IMR-90 (cell line): Measurements from ENCODE around the gene TRIM44. TPM values are rescaled to one million over a fixed set of nuclear protein-coding genes. Genes with fewer than 3 reads are reported as not detected.

Experiments used
- ATAC-seq: fragments of 200-7000 bp; cut with Tn5 transposase; 2 replicates; pipeline ENCODE4 v1.9.1; 2020; ENCODE audit warnings: low read depth, mild to moderate bottlenecking, moderate library complexity
- BruUV-seq: library from RNA; stranded (reverse); fragments of 400-500 nt; replicated peaks from 2 replicates; lab custom pipeline; 2021; lab: Mats Ljungman, UMichigan
- CTCF ChIA-PET: fragments of 300-600 bp; formaldehyde crosslinking; extraction: SDS; loops from one replicate; lab custom pipeline; 2021; ENCODE audit warnings: antibody characterized with exemption; lab: Yijun Ruan, JAX
- POLR2A ChIA-PET: fragments of 300-600 bp; sonication (Branson Sonifier 250); formaldehyde crosslinking; loops from one replicate; lab custom pipeline; 2022; ENCODE audit warnings: antibody characterized with exemption; ENCODE audit not compliant: unreplicated experiment; lab: Charles Lee
- DNase-seq: peaks from one replicate; pipeline ENCODE4 v3.0.0; 2013
- H2AFZ ChIP-seq: replicated peaks from 2 replicates; pipeline ENCODE3; 2013; ENCODE audit warnings: low read length, mild to moderate bottlenecking; ENCODE audit not compliant: poor library complexity
- H2AK5ac ChIP-seq: 2 replicates; pipeline ENCODE4 v1.6.1; 2013; ENCODE audit warnings: low read depth, low read length, inconsistent platforms
- H2AK9ac ChIP-seq: replicated peaks from 2 replicates; pipeline ENCODE3; 2013; ENCODE audit warnings: mild to moderate bottlenecking, low read depth, low read length, moderate library complexity; ENCODE audit not compliant: poor library complexity
- H2BK120ac ChIP-seq: 2 replicates; pipeline ENCODE4 v1.6.1; 2013; ENCODE audit warnings: low read depth, low read length, inconsistent platforms
- H2BK15ac ChIP-seq: 3 replicates; pipeline ENCODE4 v1.6.1; 2013; ENCODE audit warnings: low read depth, low read length, inconsistent platforms
- H2BK20ac ChIP-seq: 2 replicates; pipeline ENCODE4 v1.6.1; 2013; ENCODE audit warnings: low read depth, mild to moderate bottlenecking, inconsistent platforms, low read length, moderate library complexity
- H2BK5ac ChIP-seq: 2 replicates; pipeline ENCODE4 v1.6.1; 2013; ENCODE audit warnings: mild to moderate bottlenecking, low read depth, low read length, inconsistent platforms; ENCODE audit not compliant: poor library complexity, severe bottlenecking
- H3K14ac ChIP-seq: replicated peaks from 2 replicates; pipeline ENCODE4 v1.6.1; 2013; ENCODE audit warnings: low read depth, low read length, inconsistent platforms
- H3K18ac ChIP-seq: 2 replicates; pipeline ENCODE4 v1.6.1; 2013; ENCODE audit warnings: low read depth, low read length, control low read depth
- H3K23ac ChIP-seq: 2 replicates; pipeline ENCODE4 v1.6.1; 2013; ENCODE audit warnings: low read depth, low read length, inconsistent platforms
- H3K27ac ChIP-seq: 2 replicates; pipeline ENCODE4 v1.5.1; 2013; ENCODE audit warnings: mild to moderate bottlenecking, control low read depth, low read length; ENCODE audit not compliant: insufficient read depth
- H3K27me3 ChIP-seq: 2 replicates; pipeline ENCODE4 v1.6.1; 2013; ENCODE audit warnings: low read length; ENCODE audit not compliant: control insufficient read depth, insufficient read depth
- H3K36me3 ChIP-seq: 2 replicates; pipeline ENCODE4 v1.6.1; 2013; ENCODE audit warnings: low read length, mixed read lengths; ENCODE audit not compliant: control insufficient read depth, insufficient read depth
- H3K4ac ChIP-seq: 2 replicates; pipeline ENCODE4 v1.6.1; 2013; ENCODE audit warnings: low read depth, low read length, inconsistent platforms
- H3K4me1 ChIP-seq: 2 replicates; pipeline ENCODE4 v1.6.1; 2013; ENCODE audit warnings: low read length, mixed read lengths; ENCODE audit not compliant: control insufficient read depth, insufficient read depth
- H3K4me2 ChIP-seq: 2 replicates; pipeline ENCODE4 v1.6.1; 2013; ENCODE audit warnings: low read depth, mild to moderate bottlenecking, control low read depth, low read length, moderate library complexity
- H3K4me3 ChIP-seq: 2 replicates; pipeline ENCODE4 v1.5.1; 2013; ENCODE audit warnings: low read depth, mild to moderate bottlenecking, control low read depth, low read length, moderate library complexity; ENCODE audit not compliant: insufficient read depth
- H3K56ac ChIP-seq: 2 replicates; pipeline ENCODE4 v1.6.1; 2013; ENCODE audit warnings: low read length, inconsistent platforms; ENCODE audit not compliant: insufficient read depth; ENCODE audit errors: extremely low read depth
- H3K79me1 ChIP-seq, 2 experiments: 2 replicates each; pipeline ENCODE4 v1.6.1; 2013; ENCODE audit warnings: low read length in 2 of 2, inconsistent platforms in 1 of 2, low read depth in 1 of 2
- H3K9ac ChIP-seq: 2 replicates; pipeline ENCODE4 v1.6.1; 2013; ENCODE audit warnings: low read depth, low read length, control low read depth
- H3K9me1 ChIP-seq: 2 replicates; pipeline ENCODE4 v1.6.1; 2013; ENCODE audit warnings: low read length, inconsistent platforms; ENCODE audit not compliant: insufficient read depth
- H3K9me3 ChIP-seq: 2 replicates; pipeline ENCODE4 v1.6.1; 2013; ENCODE audit warnings: low read length; ENCODE audit not compliant: control insufficient read depth, insufficient read depth
- H4K20me1 ChIP-seq: 2 replicates; pipeline ENCODE4 v1.6.1; 2013; ENCODE audit warnings: low read length, inconsistent platforms; ENCODE audit not compliant: insufficient read depth
- H4K5ac ChIP-seq: 2 replicates; pipeline ENCODE4 v1.6.1; 2013; ENCODE audit warnings: mild to moderate bottlenecking, low read depth, low read length, control low read depth
- H4K8ac ChIP-seq, 2 experiments: 2 replicates each; pipeline ENCODE4 v1.6.1; 2013; ENCODE audit warnings: low read depth in 2 of 2, low read length in 2 of 2, control low read depth in 1 of 2, inconsistent platforms in 1 of 2
- H4K91ac ChIP-seq: 2 replicates; pipeline ENCODE4 v1.6.1; 2013; ENCODE audit warnings: low read depth, low read length, inconsistent platforms; ENCODE audit not compliant: insufficient read depth
- CEBPB ChIP-seq: IDR thresholded peaks from 2 replicates; pipeline ENCODE4 v1.6.1; 2012; ENCODE audit warnings: low read depth, low read length, improper control_type of control experiment
- FOS ChIP-seq: fragments of 150-350 bp; IDR thresholded peaks from 2 replicates; pipeline ENCODE4 v1.6.1; 2016; ENCODE audit warnings: low read depth, low read length
- MAFK ChIP-seq: IDR thresholded peaks from 2 replicates; pipeline ENCODE4 v1.6.1; 2012; ENCODE audit warnings: low read depth, low read length, improper control_type of control experiment
- USF2 ChIP-seq: fragments of 150-350 bp; IDR thresholded peaks from 2 replicates; pipeline ENCODE4 v1.6.1; 2017; ENCODE audit warnings: mild to moderate bottlenecking, antibody characterized with exemption, low read length, low read depth
- WGBS, 2 experiments: methylation state at CpG; one replicate each; pipeline versions ENCODE4 v1.1.5 to v1.1.7; 2013; ENCODE audit warnings: missing lambda C conversion rate in 2 of 2; ENCODE audit not compliant: insufficient read length in 1 of 2; ENCODE audit errors: extremely low coverage in 2 of 2; 5-methylcytosine and 5-hydroxymethylcytosine counted together
- dilution Hi-C: fragments of 300-500 bp; cut with HindIII; formaldehyde crosslinking; loops from one replicate; pipeline ENCODE4 v1.14.3; 2018; ENCODE audit warnings: low sequenced_read_pairs; ENCODE audit not compliant: unreplicated experiment
- in situ Hi-C: fragments of 300-500 bp; cut with MboI; formaldehyde crosslinking; loops from 3 replicates; pipeline ENCODE4 v1.14.3; 2019; ENCODE audit warnings: low sequenced_read_pairs, inconsistent platforms, mixed read lengths
- intact Hi-C: fragments of 100-400 bp; cut with micrococcal nuclease; formaldehyde crosslinking; loops from 2 replicates; pipeline ENCODE4 v1.10.0; 2022
- polyA plus RNA-seq, 3 experiments: library from polyadenylated mRNA; depleted of rRNA; stranded (reverse); fragments of >200 nt; gene quantifications; 2 replicates each; pipeline ENCODE4 v1.2.3, GENCODE V29; 2012; ENCODE audit warnings: low replicate concordance in 1 of 3
- total RNA-seq: library from RNA; depleted of rRNA; stranded (reverse); fragments of >200 nt; gene quantifications from 2 replicates; pipeline ENCODE4 v1.2.3, GENCODE V29; 2012

The TRIM44 gene
- total and polyA plus RNA-seq, 2 of the 4 experiments (the other 2 are of a cell fraction), result 50.7 to 104 TPM

GRCh38 chr11:35791088-35791958 lies 128.7 kb downstream of the TRIM44 start:
- H3K27ac ChIP-seq, result no peak overlapping the region
- H2BK15ac ChIP-seq, result no peak overlapping the region
- WGBS, 2 experiments, result 67% methylated on average over 2 of the region's 6 CpGs; no CpG with 5 or more reads in 1 of the 2 experiments
- no peak overlapping the region for H4K8ac ChIP-seq
- ATAC-seq (peak; percentile 35; the same call in 1 of the 2 replicates), DNase-seq (peak; percentile 43)
- H2AK5ac ChIP-seq, result no peak overlapping the region
- peaks cover 21% of the 10 kb centered on the region for H3K4me1 ChIP-seq
- dilution Hi-C loops (no loop called here), intact Hi-C loops (no loop called here), in situ Hi-C loops (no loop called here)
- ChIA-PET POLR2A (no interaction called here), CTCF (interaction anchor here (2.1 kb wide), 1 partner anchor 31 kb away, joined by 9 read pairs; no protein-coding TSS in a partner anchor)
- H4K91ac ChIP-seq, result no peak overlapping the region
- H3K9ac ChIP-seq, result no peak overlapping the region
- H3K14ac ChIP-seq, result no peak overlapping the region; the same call in 1 of the 2 replicates
- no peak overlapping the region for H2BK5ac ChIP-seq
- H3K23ac ChIP-seq, result no peak overlapping the region
- no TSS peak for BruUV-seq
- no peak overlapping the region for H3K56ac ChIP-seq
- peaks cover 42 to 77% of the 10 kb centered on the region in 2 experiments; a peak in 3 of 4 replicates for H3K79me1 ChIP-seq
- no peaks in the 10 kb centered on the region for H3K36me3 ChIP-seq
- no peak overlapping the region for H2AK9ac ChIP-seq
- H4K20me1 ChIP-seq, result peaks cover 43% of the 10 kb centered on the region
- H3K9me3 ChIP-seq, result no peaks in the 10 kb centered on the region
- no peak overlapping the region for H2BK120ac ChIP-seq
- TF ChIP-seq USF2 (no peak), FOS (no peak), CEBPB (peak; percentile 45; the same call in 1 of the 2 replicates), MAFK (no peak)
- H2BK20ac ChIP-seq, result no peak overlapping the region
- no peak overlapping the region for H4K5ac ChIP-seq
- no peak overlapping the region for H3K4me2 ChIP-seq
- H3K18ac ChIP-seq, result no peak overlapping the region
- H2AFZ ChIP-seq, result no peak overlapping the region
- no peaks in the 10 kb centered on the region for H3K27me3 ChIP-seq
- H3K4ac ChIP-seq, result no peak overlapping the region
- H3K9me1 ChIP-seq, result peaks cover 32% of the 10 kb centered on the region
- H3K4me3 ChIP-seq, result no peak overlapping the region
